NCI-H748 (cell line): Measurements from ENCODE around the gene CNTROB.
A peak's percentile ranks its signal among the peaks of the same experiment; 100 is the strongest.

ENCODE experiments used
- DNase-seq: peaks from one replicate; lab custom pipeline; 2025; ENCODE audit not compliant: unreplicated experiment; lab: John Stamatoyannopoulos, UW

Gene CNTROB

DNA sequence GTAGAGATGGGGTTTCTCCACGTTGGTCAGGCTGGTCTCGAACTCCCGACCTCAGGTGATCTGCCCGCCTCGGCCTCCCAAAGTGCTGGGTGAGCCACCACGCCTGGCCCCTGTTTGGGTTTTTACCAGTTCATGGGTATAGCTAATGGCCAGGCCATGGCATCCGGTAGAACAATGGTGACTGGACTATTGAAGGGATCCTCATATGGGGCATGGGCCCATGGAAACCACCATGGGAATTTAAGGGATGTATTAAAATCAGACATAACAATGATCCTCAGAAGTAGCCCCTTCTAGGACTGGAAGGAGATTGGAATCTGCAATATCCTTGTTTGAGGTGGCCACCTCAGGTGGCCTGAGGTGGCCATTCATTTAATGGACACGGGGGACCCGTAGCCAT lies 52.9 kb downstream of the CNTROB start:
- no peak for DNase-seq

GRCh38 chr17:7987112-7987893 lies 55.3 kb downstream of the CNTROB start:
- no peak for DNase-seq

GRCh38 chr17:7988750-7989178 lies 56.8 kb downstream of the CNTROB start:
- DNase-seq, result peak; percentile 92

- peak; percentile 89 for DNase-seq
These were observed 58.0 kb downstream of the CNTROB start for GRCh38 chr17:7989781-7990655.

- no peak for DNase-seq
These were observed 60.5 kb downstream of the CNTROB start for GRCh38 chr17:7992516-7992915.

DNA sequence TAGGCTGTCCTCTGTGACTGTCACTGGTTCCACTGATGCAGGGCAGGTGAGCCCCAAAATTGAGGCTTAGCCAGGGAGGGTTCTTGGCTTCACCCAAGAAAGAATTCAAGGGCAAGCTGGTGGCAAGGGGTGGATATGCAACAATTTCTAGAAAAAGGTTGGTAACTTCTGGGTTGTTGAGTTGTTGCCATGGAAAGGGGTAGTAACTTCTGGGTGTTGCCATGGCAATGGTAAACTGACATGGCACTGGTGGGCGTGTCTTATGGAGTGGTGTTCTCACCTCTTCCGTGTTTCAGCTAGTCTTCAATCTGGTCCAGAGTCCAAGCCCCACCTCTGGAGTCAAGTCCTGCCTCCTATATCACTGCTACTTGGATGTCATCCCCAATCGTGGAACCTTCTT lies 60.9 kb downstream of the CNTROB start:
- no peak for DNase-seq

GRCh38 chr17:7993972-7994589 lies 62.1 kb downstream of the CNTROB start:
- DNase-seq, result no peak

DNA sequence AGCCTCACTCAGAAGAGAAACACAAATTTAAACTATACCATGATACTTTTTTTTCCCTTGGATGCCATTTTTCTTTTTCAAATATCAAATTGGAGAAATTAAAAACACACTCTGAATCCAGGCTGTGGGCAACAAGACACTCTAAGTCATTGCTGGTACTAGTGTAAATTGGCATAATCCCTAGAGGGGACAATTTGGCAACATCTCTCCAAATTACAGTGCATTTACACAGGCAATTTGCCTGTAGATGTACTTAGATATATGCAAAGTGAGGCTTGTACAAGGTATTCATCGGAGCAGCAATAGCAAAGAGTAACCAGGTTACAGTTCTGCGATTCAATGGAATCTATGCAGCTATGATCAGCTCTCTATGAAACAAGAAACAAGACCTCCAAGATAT lies 63.7 kb downstream of the CNTROB start:
- DNase-seq, result no peak

DNA sequence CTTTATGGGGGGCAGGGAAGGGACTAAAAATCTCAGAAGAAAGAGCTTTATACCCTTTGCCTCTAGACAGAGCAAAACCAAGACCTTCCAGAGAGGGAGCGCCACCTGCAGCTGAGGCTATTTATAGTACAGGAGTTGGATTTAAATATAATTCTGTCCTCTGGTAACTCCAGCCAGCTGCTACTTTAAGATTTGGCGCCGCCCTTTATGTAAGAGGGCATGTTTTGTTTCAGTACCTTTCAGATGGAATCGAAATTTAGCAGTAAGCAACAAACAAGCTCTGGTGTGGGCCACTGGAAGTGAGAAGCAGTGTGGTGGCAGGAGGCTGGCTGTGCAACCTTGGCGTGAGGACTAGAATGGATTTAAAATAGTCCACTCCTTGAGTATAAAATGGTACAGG lies 65.2 kb downstream of the CNTROB start:
- DNase-seq, result peak; percentile 50
